GM12878 (cell line): Measurements from ENCODE around the gene SF3B6. TPM values are rescaled to one million over a fixed set of nuclear protein-coding genes. Genes with fewer than 3 reads are reported as not detected.

ENCODE experiments used
- ATAC-seq: fragments of 200-7000 bp; cut with Tn5 transposase; 3 replicates; pipeline ENCODE4 v1.9.1; 2020; ENCODE audit warnings: mild to moderate bottlenecking, moderate library complexity
- BruUV-seq: library from RNA; stranded (reverse); fragments of 400-500 nt; replicated peaks from 2 replicates; lab custom pipeline; 2021; lab: Mats Ljungman, UMichigan
- CTCF ChIA-PET: fragments of 300-600 bp; sonication (Branson Sonifier 250); formaldehyde crosslinking; extraction: SDS; loops from one replicate; lab custom pipeline; 2021; ENCODE audit warnings: inconsistent platforms; lab: Yijun Ruan, JAX
- POLR2A ChIA-PET: fragments of 350-600 bp; formaldehyde crosslinking; extraction: SDS; loops from one replicate; lab custom pipeline; 2021; ENCODE audit warnings: inconsistent platforms; lab: Charles Lee
- RAD21 ChIA-PET: fragments of 300-600 bp; sonication (Branson Sonifier 250); formaldehyde crosslinking; loops from one replicate; lab custom pipeline; 2023; ENCODE audit warnings: antibody characterized with exemption; ENCODE audit not compliant: unreplicated experiment; lab: Charles Lee
- SMC1A ChIA-PET: fragments of 300-600 bp; sonication (Branson Sonifier 250); formaldehyde crosslinking; loops from one replicate; lab custom pipeline; 2023; ENCODE audit not compliant: unreplicated experiment, uncharacterized antibody; lab: Charles Lee
- DNase-seq: peaks from one replicate; pipeline ENCODE4 v3.0.0-alpha.2; 2011; ENCODE audit warnings: low read depth, low spot score
- FAIRE-seq: peaks from 3 replicates; lab custom pipeline; 2011; peaks lifted over from hg19 to GRCh38; lab: Jason Lieb, UNC
- H2AFZ ChIP-seq: 2 replicates; pipeline ENCODE4 v1.6.0; 2011; ENCODE audit warnings: low read depth, low read length, control low read depth; ENCODE audit not compliant: control insufficient read depth
- H3K27ac ChIP-seq: 2 replicates; pipeline ENCODE4 v1.5.1; 2011; ENCODE audit warnings: control low read depth; ENCODE audit not compliant: control insufficient read depth, insufficient read depth
- H3K27me3 ChIP-seq, 2 experiments: replicated peaks in 1 of 2; 2 replicates each; pipeline versions ENCODE4 v1.6.0 to v1.6.1; 2011; ENCODE audit warnings: low read length in 1 of 2; ENCODE audit not compliant: control insufficient read depth in 2 of 2, insufficient read depth in 2 of 2
- H3K36me3 ChIP-seq, 2 experiments: 2 replicates each; pipeline ENCODE4 v1.5.1; 2011; ENCODE audit warnings: low read length in 1 of 2; ENCODE audit not compliant: control insufficient read depth in 2 of 2, insufficient read depth in 2 of 2
- H3K4me1 ChIP-seq: 2 replicates; pipeline ENCODE4 v1.6.1; 2011; ENCODE audit warnings: mild to moderate bottlenecking, low read length, moderate library complexity, mixed read lengths; ENCODE audit not compliant: control insufficient read depth, insufficient read depth
- H3K4me2 ChIP-seq: 2 replicates; pipeline ENCODE4 v1.6.0; 2011; ENCODE audit warnings: control low read depth; ENCODE audit not compliant: control insufficient read depth, insufficient read depth
- H3K4me3 ChIP-seq: fragments of 200-600 bp; sonication (generic); 2 replicates; pipeline ENCODE4 v1.5.1; 2016
- H3K79me2 ChIP-seq: 2 replicates; pipeline ENCODE4 v1.6.0; 2011; ENCODE audit warnings: low read length; ENCODE audit not compliant: control insufficient read depth, insufficient read depth
- H3K9ac ChIP-seq: 2 replicates; pipeline ENCODE4 v1.8.0; 2011; ENCODE audit warnings: low read length, control low read depth, mixed read lengths; ENCODE audit not compliant: control insufficient read depth, insufficient read depth
- H3K9me3 ChIP-seq: replicated peaks from 3 replicates; pipeline ENCODE4 v1.5.1; 2011; ENCODE audit warnings: mild to moderate bottlenecking, low read length; ENCODE audit not compliant: control insufficient read depth, insufficient read depth
- H4K20me1 ChIP-seq: 2 replicates; pipeline ENCODE4 v1.6.0; 2011; ENCODE audit not compliant: control insufficient read depth, insufficient read depth
- ATF7 ChIP-seq: fragments of 450-650 bp; IDR thresholded peaks from 2 replicates; pipeline ENCODE4 v1.6.1; 2016; ENCODE audit warnings: low read depth, mild to moderate bottlenecking
- LARP7 ChIP-seq: fragments of 450-650 bp; IDR thresholded peaks from 2 replicates; pipeline ENCODE4 v1.6.1; 2017; ENCODE audit warnings: mild to moderate bottlenecking
- MYC ChIP-seq: IDR thresholded peaks from 2 replicates; pipeline ENCODE4 v1.6.1; 2011; ENCODE audit warnings: mild to moderate bottlenecking, low read length, moderate library complexity, inconsistent platforms; ENCODE audit not compliant: insufficient read depth, insufficient replicate concordance, insufficient read length, severe bottlenecking
- PAX5 ChIP-seq: IDR thresholded peaks from 2 replicates; pipeline ENCODE4 v1.6.1; 2011; ENCODE audit warnings: low read depth, low read length, borderline replicate concordance
- WGBS: methylation state at CpG from one replicate; pipeline ENCODE4 v1.1.6; 2016; ENCODE audit warnings: low lambda C conversion rate; ENCODE audit not compliant: insufficient replicate concordance, insufficient coverage; ENCODE audit errors: missing lambda C conversion rate; 5-methylcytosine and 5-hydroxymethylcytosine counted together
- in situ Hi-C: fragments of 300-500 bp; cut with MboI; formaldehyde crosslinking; loops from 9 replicates; pipeline ENCODE4 v1.14.3; 2018; ENCODE audit warnings: mixed read lengths
- intact Hi-C: fragments of 100-400 bp; cut with micrococcal nuclease; formaldehyde crosslinking; loops from one replicate; pipeline ENCODE4 v1.14.2; 2022; ENCODE audit not compliant: unreplicated experiment
- polyA plus RNA-seq, 11 experiments: library from polyadenylated mRNA; depleted of rRNA in 4 of 11; unstranded in 6 of 11; stranded (reverse) in 5 of 11; fragments of >200 nt; fragmentation: Nextera tagmentation in 4 of 11; fragmentation: Illumina TruSeq in 1 of 11; extraction: Ambion mirVana in 4 of 11; extraction: Trizol in 1 of 11; gene quantifications; 1 replicate in 1 of 11; 2 replicates in 10 of 11; pipeline versions ENCODE4 v1.2.1 to v1.2.3, GENCODE V29; 2011 to 2016; ENCODE audit warnings: inconsistent platforms in 2 of 11, missing spikeins in 2 of 11, low read depth in 1 of 11
- total RNA-seq, 4 experiments: library from RNA; depleted of rRNA in 3 of 4; stranded (reverse); fragments of >200 nt in 3 of 4; fragmentation: Illumina TruSeq in 1 of 4; extraction: Trizol in 1 of 4; gene quantifications; 2 replicates each; pipeline versions ENCODE4 v1.2.1 to v1.2.3, GENCODE V29; 2013 to 2021

Gene SF3B6
- total and polyA plus RNA-seq, 10 of the 15 experiments (the other 5 are each of a cell fraction or from before 2014, with no cell fraction given) = 118 to 584 (median 270) TPM

GRCh38 chr2:24085200-24085489 is 9.0 kb upstream of the SF3B6 start:
- TF ChIP-seq LARP7 (no peak), ATF7 (no peak), MYC (no peak), PAX5 (no peak)
- TF ChIP-seq, all 136 proteins: peak for 0
- ChIA-PET CTCF (interaction anchor here (0.8 to 5.2 kb wide), 23 partner anchors 9 to 305 kb away, joined by 3 to 105 read pairs (median 6); partner anchors contain the start of genes ATAD2B, FAM228B and SF3B6), RAD21 (interaction anchor here (0.5 to 3.8 kb wide), 8 partner anchors 9 to 260 kb away, joined by 4 to 98 read pairs (median 8); partner anchors contain the start of genes ATAD2B, SF3B6 and WDCP), SMC1A (interaction anchor here (1.0 to 3.4 kb wide), 10 partner anchors 38 to 271 kb away, joined by 3 to 44 read pairs (median 6); partner anchors contain the start of genes ATAD2B, FAM228B, PFN4 and WDCP), POLR2A (interaction anchor here (1.5 to 3.3 kb wide), 3 partner anchors 9 to 38 kb away, joined by 3 to 14 read pairs (median 4); partner anchors contain the start of genes FAM228B, PFN4, SF3B6 and WDCP)
- Histone ChIP-seq H3K79me2 (no peaks in the 10 kb centered on the region), H3K4me2 (peak overlapping the region; percentile 95), H3K9ac (peak overlapping the region; percentile 89), H3K27ac (peak overlapping the region; percentile 87), H3K27me3 (no peaks in the 10 kb centered on the region), H3K9me3 (no peaks in the 10 kb centered on the region), H3K4me1 (peaks cover 12% of the 10 kb centered on the region), H3K4me3 (peak overlapping the region; percentile 70), H4K20me1 (no peaks in the 10 kb centered on the region), H3K36me3 (no peaks in the 10 kb centered on the region; a peak in 2 of 4 replicates), H2AFZ (peak overlapping the region; percentile 98)
- FAIRE-seq = peak; percentile 71
- intact Hi-C loops (loop anchor here (2.0 kb wide), 2 partner anchors 64 to 158 kb away; partner anchors contain the start of gene ATAD2B), in situ Hi-C loops (loop anchor here (5.0 kb wide), 1 partner anchor 258 kb away; no protein-coding TSS in a partner anchor)
- BruUV-seq = no TSS peak
- 68% methylated on average over 11 of the region's 11 CpGs for WGBS
- no peak for DNase-seq
- ATAC-seq = no peak
